Cardiac muscle cell (in vitro differentiated cells and primary cell): ENCODE data around the gene COG7. TPM values are rescaled to one million over a fixed set of nuclear protein-coding genes. Genes with fewer than 3 reads are reported as not detected.
A peak's percentile ranks its signal among the peaks of the same experiment; 100 is the strongest.

Experiments used
- DNase-seq, 2 donors: peaks; one replicate each; pipeline versions ENCODE4 v3.0.0 to v3.0.0-alpha.2; 2010 to 2017; ENCODE audit warnings: low read depth in 1 of 2, low spot score in 1 of 2
- H3K27ac ChIP-seq: fragments of 200-600 bp; sonication (generic); 2 replicates; pipeline ENCODE4 v1.5.1; 2016
- H3K27me3 ChIP-seq: fragments of 200-600 bp; sonication (generic); 2 replicates; pipeline ENCODE4 v1.6.0; 2016; ENCODE audit warnings: control low read depth
- H3K36me3 ChIP-seq: fragments of 200-600 bp; sonication (generic); 2 replicates; pipeline ENCODE4 v1.5.1; 2016; ENCODE audit warnings: control low read depth
- H3K4me1 ChIP-seq: fragments of 200-600 bp; sonication (generic); 2 replicates; pipeline ENCODE4 v1.8.1; 2017; ENCODE audit warnings: low read depth, mild to moderate bottlenecking, mixed run types
- H3K4me3 ChIP-seq: fragments of 200-600 bp; sonication (generic); 2 replicates; pipeline ENCODE4 v1.5.1; 2016; ENCODE audit warnings: mild to moderate bottlenecking
- H3K9me3 ChIP-seq: fragments of 200-600 bp; sonication (generic); 2 replicates; pipeline ENCODE4 v1.5.1; 2017; ENCODE audit warnings: low read depth, mild to moderate bottlenecking, control low read depth
- polyA plus RNA-seq: library from polyadenylated mRNA; unstranded; fragments of >200 nt; fragmentation: Nextera tagmentation; extraction: Ambion mirVana; gene quantifications from 2 replicates; pipeline ENCODE4 v1.2.1, GENCODE V29; 2016
- total RNA-seq: library from RNA; depleted of rRNA; stranded (reverse); fragments of >200 nt; gene quantifications from 2 replicates; pipeline ENCODE4 v1.2.3, GENCODE V29; 2016
- TF ChIP-seq, protein P1 (sequence below): IDR thresholded peaks from 2 replicates; pipeline ENCODE4 v1.5.1; 2012; ENCODE audit warnings: low read depth, mild to moderate bottlenecking, low read length

The COG7 gene
- total and polyA plus RNA-seq, 2 experiments from 2014 or later = 10.6 to 23.5 TPM

DNA sequence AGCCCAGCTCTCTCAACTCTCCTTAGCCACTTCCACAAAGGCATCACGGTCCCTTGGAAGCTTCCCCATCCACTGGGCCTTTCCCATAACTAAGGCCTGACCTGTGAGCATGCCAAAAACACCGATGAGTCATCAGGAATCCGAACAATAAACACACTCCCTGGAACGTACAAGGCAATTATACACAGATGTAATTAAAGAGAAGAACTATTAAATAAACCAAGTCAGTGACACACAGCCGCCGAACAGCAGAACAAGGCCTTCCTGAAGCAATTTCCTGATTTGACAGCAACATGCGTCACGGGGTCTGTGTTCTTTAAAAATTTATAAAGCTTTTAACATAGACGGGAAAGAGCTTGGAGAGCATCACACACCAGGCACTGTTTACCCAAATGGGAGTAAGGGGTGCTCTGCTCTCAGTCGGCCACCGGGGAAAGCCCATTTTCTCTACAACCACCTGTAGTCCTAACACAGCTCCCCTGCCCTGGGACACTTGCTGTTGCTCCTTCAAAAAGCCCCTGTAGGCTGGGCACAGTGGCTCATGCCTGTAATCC lies 29.4 kb downstream of the COG7 start:
- Histone ChIP-seq H3K36me3 (no peaks in the 10 kb centered on the region), H3K27ac (no peak overlapping the region), H3K4me3 (no peak overlapping the region), H3K4me1 (no peaks in the 10 kb centered on the region), H3K27me3 (no peaks in the 10 kb centered on the region), H3K9me3 (no peaks in the 10 kb centered on the region)
- TF ChIP-seq, protein P1, sequence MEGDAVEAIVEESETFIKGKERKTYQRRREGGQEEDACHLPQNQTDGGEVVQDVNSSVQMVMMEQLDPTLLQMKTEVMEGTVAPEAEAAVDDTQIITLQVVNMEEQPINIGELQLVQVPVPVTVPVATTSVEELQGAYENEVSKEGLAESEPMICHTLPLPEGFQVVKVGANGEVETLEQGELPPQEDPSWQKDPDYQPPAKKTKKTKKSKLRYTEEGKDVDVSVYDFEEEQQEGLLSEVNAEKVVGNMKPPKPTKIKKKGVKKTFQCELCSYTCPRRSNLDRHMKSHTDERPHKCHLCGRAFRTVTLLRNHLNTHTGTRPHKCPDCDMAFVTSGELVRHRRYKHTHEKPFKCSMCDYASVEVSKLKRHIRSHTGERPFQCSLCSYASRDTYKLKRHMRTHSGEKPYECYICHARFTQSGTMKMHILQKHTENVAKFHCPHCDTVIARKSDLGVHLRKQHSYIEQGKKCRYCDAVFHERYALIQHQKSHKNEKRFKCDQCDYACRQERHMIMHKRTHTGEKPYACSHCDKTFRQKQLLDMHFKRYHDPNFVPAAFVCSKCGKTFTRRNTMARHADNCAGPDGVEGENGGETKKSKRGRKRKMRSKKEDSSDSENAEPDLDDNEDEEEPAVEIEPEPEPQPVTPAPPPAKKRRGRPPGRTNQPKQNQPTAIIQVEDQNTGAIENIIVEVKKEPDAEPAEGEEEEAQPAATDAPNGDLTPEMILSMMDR = no peak
- peak in 1 of 2 donors; percentile 93 for DNase-seq

DNA sequence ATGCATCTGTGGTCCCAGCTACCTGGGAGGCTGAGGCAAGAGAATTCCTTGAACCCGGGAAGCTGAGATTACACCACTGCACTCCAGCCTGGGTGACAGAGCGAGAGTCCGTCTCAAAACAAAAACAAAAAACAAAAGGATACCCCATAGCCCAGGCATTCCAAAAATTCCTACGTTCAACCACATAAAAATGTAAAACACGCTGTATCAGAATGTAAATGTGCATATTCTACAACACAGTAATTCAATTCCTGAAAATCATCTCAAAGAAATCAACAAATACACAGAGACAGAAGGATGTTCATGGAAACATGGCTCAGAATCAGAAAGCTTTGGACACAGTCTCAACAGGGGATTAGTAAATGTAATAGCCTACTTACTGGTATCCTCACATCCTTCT lies 33.0 kb downstream of the COG7 start:
- DNase-seq = peak in 1 of 2 donors; percentile 20
- Histone ChIP-seq H3K4me3 (no peak overlapping the region), H3K27ac (no peak overlapping the region), H3K4me1 (no peaks in the 10 kb centered on the region), H3K36me3 (no peaks in the 10 kb centered on the region), H3K27me3 (no peaks in the 10 kb centered on the region), H3K9me3 (no peaks in the 10 kb centered on the region)
- TF ChIP-seq, protein P1 = no peak

DNA sequence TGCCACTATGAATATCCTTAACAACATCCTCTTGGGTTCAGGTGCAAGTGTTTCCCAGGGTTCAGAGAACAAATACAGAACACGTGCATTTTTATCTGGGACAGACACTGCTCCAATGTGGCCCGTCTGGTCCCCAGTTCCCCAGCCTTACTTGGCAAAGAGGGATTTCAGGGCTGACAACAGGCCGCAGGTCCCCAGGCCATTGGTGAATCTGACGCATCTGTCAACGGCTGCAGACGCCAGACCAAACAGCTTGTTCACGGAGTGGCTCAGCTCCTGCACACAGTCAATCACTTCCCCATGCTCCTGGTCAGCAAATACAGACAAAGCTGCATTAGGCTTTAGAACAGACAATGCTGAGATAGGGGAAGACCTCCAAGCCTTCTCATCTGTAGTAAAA lies 36.2 kb downstream of the COG7 start:
- H3K4me1 ChIP-seq = no peaks in the 10 kb centered on the region
- no peaks in the 10 kb centered on the region for H3K27me3 ChIP-seq
- TF ChIP-seq, protein P1 = no peak
- peak in 1 of 2 donors; percentile 65 for DNase-seq
- no peaks in the 10 kb centered on the region for H3K9me3 ChIP-seq
- H3K27ac ChIP-seq = peak overlapping the region; percentile 23
- H3K36me3 ChIP-seq = peaks cover 6% of the 10 kb centered on the region
- no peak overlapping the region for H3K4me3 ChIP-seq

DNA sequence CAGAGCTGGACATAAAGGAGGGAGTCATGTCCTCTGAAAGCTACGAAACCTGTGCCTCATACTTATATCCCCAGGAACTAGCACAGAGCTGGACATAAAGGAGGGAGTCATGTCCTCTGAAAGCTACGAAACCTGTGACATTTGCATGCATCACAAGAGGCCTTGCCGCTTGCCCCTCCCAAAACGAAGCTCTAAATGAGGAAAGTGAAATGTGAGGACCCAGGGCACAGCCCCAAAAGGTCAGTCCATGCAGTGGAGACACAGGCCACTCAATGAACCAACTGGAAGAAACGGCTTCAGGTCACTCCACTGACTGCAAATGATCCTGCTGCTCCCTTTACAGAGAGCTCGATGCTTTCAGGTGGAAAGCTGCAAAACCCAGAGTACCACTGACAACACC lies 38.3 kb downstream of the COG7 start:
- no peaks in the 10 kb centered on the region for H3K9me3 ChIP-seq
- H3K27ac ChIP-seq = peak overlapping the region; percentile 18
- no peaks in the 10 kb centered on the region for H3K27me3 ChIP-seq
- no peaks in the 10 kb centered on the region for H3K4me1 ChIP-seq
- H3K4me3 ChIP-seq = no peak overlapping the region
- TF ChIP-seq, protein P1 = no peak
- DNase-seq = no peak
- peaks cover 11% of the 10 kb centered on the region for H3K36me3 ChIP-seq

DNA sequence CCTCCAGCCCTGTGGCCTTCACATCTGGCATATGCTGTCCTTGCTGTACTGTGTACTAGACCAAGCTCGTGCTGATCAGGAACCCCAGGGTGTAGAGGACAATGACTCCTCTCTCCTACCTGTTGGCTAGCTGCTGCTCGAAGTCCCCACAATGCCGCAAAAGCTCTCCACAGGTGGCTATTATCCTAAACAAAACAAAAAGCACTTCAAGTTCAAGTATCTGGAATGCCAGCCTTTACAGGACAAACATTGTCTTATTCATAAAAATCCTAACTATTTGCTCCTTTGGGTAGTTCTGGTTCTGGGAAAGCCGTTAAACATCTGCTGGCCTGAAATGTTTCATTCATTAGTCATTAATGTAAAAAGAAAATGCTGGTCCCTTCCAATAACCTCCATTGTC lies 42.8 kb downstream of the COG7 start:
- H3K9me3 ChIP-seq = no peaks in the 10 kb centered on the region
- peaks cover 17% of the 10 kb centered on the region for H3K36me3 ChIP-seq
- H3K27ac ChIP-seq = no peak overlapping the region
- DNase-seq = no peak
- TF ChIP-seq, protein P1 = no peak
- no peak overlapping the region for H3K4me3 ChIP-seq
- no peaks in the 10 kb centered on the region for H3K27me3 ChIP-seq
- no peaks in the 10 kb centered on the region for H3K4me1 ChIP-seq
